ENCODE data around the gene VAC14.
A peak's percentile ranks its signal among the peaks of the same experiment; 100 is the strongest.
"Not testable (repeated sequence)": the region's sequence is repeated elsewhere in the genome, so short reads cannot be mapped to it uniquely, and the experiment has no call there.

The VAC14 gene

GRCh38 chr16:70658921-70659320 is 142.0 kb downstream of the VAC14 start:
- no peak for DNase-seq

DNA sequence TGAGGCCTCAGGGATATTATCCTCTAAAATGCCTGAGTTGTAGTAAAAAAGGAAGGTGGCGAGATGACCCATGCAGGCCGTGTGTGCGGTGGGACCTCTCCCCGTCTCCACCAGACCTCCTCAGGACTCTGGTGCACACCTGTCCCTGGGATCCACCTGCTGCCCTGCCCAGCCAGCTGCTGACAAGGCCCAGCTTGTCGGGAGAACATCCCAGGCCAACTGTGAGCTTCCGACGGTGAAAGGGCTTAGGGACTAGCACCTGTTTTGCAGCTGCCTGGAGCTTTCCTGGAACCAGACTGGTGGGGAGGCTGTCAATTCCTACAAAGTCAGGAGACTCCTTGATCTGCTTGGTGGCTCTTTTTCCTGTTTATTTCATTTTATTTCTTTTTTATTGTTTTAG is 143.0 kb downstream of the VAC14 start:
- DNase-seq, result no peak

DNA sequence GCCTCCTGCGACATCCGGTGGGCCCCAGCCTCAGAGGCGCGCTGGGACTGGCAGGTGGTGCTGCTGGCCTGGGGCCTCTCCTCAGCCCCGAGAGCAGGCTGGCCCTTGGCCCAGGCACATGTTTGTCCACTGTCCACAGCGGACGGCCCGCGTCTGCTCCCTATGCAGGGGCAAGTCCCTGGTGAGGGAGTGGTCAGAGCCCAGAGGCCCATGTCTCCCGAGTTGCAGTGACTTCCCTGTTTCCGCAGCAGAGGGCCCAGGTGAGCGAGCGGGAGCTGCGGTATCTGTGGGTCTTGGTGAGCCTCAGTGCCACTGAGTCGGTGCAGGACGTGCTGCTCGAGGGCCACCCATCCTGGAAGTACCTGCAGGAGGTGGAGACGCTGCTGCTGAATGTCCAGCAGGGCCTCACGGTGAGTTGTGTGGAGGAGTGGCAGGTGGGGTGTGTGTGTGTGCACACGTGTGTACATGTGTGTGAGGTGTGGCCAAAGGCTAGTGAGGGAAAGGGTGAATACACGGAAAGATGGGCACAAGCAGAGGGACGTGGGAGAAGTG is 144.2 kb downstream of the VAC14 start:
- no peak for DNase-seq

DNA sequence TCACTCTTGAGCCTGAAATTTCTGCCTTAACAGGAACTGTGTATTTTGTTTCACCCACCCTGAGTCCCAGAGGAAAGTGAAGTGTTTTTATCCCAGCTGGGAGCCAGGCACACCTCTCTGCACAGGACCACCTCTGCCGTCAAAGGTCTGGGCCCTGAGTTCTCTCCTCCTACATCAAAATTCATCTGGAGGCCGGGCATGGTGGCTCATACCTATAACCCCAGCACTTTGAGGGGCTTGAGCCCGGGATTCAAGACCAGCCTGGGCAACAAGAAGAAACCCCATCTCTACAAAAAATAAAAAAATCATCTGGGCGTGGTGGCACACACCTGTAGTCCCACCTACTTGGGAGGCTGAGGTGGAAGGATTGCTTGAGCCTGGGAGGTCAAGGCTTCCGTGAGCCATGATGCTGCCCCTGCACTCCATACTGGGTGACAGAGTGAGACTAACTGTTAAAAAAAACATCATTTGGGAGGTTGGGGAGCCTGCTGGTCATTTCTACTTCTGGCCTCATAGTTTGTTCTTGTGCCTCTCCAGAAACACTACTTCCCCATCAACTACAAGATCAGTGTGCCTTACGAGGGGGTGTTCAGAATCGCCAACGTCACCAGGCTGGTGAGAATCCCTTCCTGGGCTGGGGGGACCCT is 144.8 kb downstream of the VAC14 start:
- no peak for DNase-seq

- peak; percentile 82 for DNase-seq
These were observed 146.9 kb downstream of the VAC14 start for GRCh38 chr16:70653809-70654771.

GRCh38 chr16:70653406-70653805 is 147.6 kb downstream of the VAC14 start:
- DNase-seq, result no peak

GRCh38 chr16:70652322-70652721 is 148.6 kb downstream of the VAC14 start:
- no peak for DNase-seq

DNA sequence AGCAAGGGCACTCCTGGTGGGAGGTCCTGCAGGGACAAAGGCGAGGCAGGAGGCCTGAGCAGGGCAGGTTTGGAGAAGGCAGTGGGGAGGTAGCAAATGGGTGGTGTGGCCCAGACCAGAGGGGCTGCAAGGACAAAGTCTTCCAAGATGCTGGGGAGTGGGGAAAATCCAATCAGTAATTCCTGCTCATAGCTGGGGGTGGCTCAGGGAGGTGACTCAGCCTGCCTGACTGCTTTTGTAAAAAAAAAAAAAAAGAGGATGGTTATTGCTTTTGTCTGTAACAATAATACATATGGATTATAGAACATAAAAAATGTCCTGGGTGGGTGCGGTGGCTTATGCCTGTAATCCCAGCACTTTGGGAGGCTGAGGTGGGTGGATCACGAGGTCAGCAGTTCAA is 149.4 kb downstream of the VAC14 start:
- no peak for DNase-seq

DNA sequence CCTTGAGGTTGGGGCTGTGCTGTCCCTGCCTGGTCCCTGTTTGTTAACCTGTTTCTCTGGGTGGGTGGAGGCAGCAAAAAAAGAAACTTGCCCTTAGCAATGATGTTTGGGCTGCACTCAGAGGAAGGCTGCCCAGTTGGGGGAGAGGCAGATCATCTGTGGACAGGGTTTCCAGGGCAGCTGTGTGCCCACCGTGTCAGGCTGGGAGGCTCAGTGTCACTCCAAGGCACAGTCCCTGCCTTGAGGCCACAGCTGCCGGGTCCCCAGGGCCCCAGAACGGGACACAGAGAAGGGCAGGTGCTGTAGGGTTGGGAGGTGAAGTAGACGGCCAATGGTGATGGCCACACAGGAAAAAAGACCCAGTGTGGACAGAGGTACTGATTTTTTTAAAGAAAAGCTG is 150.7 kb downstream of the VAC14 start:
- DNase-seq, result no peak

- DNase-seq, result no peak
These were observed 151.7 kb downstream of the VAC14 start for GRCh38 chr16:70649300-70649699.

- DNase-seq, result no peak
These were observed 152.4 kb downstream of the VAC14 start for GRCh38 chr16:70648606-70649005.

DNA sequence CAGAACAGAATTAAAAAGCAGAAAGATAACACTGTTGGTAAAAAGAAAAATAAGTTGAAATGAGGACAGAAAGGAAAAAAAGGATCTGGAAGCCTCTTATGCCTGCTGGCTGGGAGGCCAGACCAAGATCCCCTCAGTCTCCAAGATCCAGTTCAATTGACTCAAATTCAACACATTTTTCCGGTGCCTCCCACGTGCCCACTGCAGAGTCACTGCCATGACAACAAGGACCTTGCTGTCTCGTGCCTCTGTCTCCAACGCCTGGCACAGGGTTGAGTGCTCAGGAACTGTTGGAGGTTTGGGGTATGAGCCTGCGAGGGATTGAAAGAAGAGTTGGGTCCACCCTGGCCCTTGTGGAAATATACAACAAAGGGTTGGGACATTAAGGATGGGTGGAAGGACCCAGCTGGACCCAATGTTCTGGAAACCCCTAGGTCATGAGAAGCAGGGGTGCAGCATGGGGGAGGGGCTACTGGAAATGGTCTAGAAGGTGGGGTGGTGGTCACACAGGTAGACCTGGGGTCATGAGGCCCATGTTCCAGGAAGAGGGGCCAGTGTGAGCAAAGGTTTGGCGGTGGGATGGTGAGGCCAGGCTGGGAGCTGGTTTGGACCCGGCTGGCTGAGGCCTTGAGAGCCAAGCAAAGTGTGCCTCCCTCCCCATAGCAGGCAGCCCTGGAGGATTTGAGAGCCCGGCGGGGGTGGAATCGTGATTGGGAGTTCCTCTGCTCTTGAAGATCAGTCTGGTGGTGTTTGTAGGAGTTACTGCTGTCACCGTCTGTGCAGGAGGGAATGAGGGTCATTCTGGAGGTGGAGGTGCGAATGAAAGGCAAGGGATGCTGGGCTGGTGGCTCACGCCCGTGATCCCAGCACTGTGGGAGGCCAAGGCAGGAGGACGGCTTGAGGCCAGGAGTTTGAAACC is 153.3 kb downstream of the VAC14 start:
- DNase-seq, result no peak

GRCh38 chr16:70646260-70647241 is 154.4 kb downstream of the VAC14 start, which contains the start of gene IL34:
TSS of gene IL34 (plus strand) at chr16:70646559. CDS start at chr16:70646948, 389 bp downstream.
- DNase-seq, result no peak

DNA sequence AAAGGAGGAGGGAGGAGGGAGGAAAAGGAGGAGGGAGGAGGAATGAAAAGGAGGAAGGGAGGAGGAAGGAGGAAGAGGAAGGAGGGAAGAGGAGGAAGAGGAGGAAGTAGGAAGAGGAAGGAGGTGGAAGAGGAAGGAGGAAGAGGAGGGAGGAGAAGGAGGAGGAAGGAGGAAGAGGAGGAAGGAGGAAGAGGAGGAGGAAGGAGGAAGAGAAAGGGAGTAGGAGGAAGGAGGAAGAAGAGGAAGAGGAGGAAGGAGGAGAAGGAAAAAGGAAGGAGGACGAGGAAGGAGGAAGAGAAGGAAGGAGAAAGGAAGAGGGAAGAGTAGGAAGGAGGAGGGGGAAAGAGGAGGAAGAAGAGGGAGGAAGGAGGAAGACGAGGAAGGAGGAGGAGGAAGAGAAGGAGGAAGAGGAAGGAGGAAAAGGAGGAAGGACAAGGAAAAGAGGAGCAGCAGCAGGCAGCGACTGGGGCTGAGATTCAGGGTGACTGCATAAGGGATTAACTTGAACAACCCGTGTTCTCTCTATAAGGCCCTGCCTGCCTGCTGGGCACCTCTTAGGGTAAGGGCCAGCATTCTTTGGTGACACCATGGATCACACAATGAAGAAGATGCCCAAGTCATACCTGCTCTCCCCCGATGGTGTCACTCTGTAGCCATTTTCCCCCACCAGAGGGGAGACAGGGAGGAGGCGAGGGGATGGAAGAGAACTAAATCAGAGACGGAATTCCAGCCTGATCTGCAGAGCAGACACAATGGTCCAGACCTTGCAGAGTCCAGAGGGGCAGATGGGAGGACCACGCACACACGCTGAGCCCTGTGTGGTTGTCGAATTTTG is 156.0 kb downstream of the VAC14 start:
- no peak for DNase-seq

DNA sequence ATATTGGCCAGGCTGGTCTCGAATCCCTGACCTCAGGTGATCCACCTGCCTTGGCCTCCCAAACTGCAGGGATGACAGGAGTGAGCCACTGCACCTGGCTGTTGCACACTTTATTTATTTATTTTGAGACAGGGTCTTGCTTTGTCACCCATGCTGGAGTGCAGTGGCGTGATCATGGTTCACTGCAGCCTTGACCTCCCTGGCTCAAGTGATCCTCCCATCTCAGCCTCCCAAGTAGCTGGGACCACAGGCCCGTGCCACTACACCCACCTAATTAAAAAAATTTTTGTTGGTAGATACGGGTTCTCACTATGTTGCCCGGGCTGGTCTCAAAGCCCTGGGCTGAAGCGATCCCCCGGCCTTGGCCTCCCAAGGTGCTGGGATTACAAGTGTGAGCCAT is 157.7 kb downstream of the VAC14 start:
- not testable (repeated sequence) for DNase-seq

DNA sequence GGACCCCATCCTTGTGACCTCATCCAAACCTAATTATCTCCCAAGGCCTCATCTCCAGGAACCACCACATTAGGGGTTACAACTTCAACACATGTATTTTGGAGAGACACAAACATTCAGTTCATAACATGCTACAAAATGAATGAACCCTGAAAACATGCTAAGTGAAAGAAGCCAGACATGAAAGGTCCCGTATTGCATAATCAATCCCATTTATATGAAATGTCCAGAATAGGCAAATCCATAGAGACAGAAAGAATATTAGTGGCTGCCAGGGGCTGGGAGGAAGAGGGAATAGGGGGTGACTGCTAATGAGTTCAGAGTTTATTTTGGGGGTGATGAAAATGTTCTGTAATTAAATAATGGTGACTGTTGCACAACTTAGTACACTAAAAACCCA is 158.3 kb downstream of the VAC14 start:
- DNase-seq, result no peak

DNA sequence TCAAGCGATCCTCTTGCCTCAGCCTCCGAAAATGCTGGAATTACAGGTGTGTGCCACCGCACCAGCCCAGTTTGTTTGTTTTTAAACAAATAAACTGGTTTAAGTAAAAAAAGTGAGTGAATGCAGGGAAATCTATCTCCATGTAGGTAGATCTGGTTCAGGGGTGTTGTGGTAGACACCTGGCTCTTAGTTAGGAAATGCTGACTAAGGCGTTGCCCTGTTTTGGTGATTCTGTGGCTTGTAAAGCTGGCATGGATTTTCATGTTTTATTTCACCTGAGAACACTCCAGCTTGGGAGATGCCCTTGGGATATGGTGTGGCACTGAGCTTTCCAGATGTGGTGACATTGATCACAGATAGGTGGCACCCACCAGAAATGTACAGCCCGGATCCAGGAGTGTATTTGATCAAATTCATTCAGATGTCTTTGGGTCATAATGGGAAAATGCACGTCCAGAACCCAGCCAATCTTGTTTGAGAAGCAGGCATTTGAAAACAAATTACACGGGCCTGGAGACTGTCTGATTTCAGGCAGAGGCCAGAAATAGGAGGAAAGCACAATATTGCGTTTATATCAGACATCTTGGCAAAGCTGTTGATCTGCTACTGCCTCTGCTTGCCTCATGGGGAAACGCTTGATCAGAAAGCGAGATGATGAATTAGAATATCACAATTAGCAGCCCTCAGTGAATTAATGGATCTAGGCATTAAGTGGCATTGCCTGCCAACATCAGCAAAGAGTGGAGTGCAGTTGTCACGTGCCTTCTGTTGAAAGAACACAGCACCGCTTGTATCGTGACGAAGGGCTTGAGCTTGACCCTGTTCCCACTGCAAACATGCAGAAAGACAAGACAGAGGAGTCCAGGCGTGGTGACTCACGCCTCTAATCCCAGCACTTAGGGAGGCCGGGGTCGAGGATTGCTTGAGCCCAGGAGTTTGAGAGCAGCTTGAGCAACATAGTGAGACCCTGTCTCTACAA is 161.9 kb downstream of the VAC14 start:
- DNase-seq, result no peak
